Fibroblast of villous mesenchyme (primary cell): Measurements from ENCODE around the gene TBC1D5. TPM values are rescaled to one million over a fixed set of nuclear protein-coding genes. Genes with fewer than 3 reads are reported as not detected.
A peak's percentile ranks its signal among the peaks of the same experiment; 100 is the strongest.

ENCODE experiments used
- DNase-seq: peaks from one replicate; pipeline ENCODE4 v3.0.0-alpha.2; 2010; ENCODE audit warnings: low read depth
- H3K4me3 ChIP-seq: 2 replicates; pipeline ENCODE4 v1.5.1; 2011; ENCODE audit warnings: low read depth, mild to moderate bottlenecking, low read length
- CTCF ChIP-seq: IDR thresholded peaks from 2 replicates; pipeline ENCODE4 v1.5.1; 2012; ENCODE audit warnings: low read depth, mild to moderate bottlenecking, low read length; ENCODE audit not compliant: insufficient read depth
- total RNA-seq: library from RNA; depleted of rRNA; stranded (reverse); fragments of >200 nt; gene quantifications from 2 replicates; pipeline ENCODE4 v1.2.3, GENCODE V29; 2012

TBC1D5 gene
- total RNA-seq, 1 donor: 107 TPM

DNA sequence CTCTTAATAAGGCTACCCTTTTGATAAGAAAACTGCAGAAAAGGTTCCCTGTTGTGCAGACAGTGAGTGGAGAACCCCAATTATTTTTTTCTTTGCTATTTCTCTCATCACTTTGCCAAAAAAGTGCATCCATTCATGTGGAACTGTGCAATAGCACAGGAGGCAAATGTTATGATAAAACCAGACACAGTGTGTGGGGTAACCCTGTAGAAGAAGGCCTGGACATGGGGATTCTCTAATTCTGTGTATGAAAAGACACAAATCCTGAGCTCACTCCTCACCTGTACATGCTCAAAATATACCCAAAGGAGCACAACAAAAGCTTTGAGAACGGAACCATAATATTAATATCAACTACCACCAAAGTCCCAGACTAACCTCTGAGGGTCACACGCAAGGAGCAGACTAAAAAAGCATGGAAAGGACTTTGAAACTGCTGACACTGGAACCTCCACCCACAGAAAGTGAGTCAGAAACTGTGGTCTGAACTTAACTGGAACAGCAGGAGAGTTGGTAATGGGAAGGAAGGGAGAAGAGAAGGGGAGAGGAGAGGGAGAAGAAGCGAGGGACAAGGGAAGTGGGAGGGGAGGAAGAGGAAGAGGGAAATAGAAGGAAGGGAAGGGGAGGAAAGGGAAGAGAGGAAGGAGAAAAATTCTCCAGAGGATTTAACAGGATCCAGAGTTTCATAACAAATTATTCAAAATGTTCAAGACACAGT is 299.9 kb downstream of the TBC1D5 start:
- DNase-seq: no peak
- TF ChIP-seq CTCF: no peak
- no peak overlapping the region for H3K4me3 ChIP-seq

DNA sequence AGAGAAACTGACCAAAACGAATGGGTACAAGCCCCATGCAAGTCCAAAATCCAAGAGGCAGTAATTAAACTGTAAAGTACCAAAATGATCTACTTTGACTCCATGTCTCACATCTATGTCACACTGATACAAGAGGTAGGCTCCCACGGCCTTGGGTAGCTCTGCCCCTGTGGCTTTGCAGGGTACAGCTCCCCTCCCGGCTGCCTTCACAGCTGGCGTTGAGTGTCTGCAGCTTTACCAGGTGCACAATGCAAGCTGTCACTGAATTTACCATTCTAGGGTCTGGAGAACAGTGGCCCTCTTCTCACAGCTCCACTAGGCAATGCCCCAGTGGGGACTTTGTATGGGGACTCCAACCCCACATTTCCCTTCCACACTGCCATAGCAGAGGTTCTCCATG is 308.6 kb downstream of the TBC1D5 start:
- TF ChIP-seq CTCF: no peak
- H3K4me3 ChIP-seq: no peak overlapping the region
- no peak for DNase-seq

DNA sequence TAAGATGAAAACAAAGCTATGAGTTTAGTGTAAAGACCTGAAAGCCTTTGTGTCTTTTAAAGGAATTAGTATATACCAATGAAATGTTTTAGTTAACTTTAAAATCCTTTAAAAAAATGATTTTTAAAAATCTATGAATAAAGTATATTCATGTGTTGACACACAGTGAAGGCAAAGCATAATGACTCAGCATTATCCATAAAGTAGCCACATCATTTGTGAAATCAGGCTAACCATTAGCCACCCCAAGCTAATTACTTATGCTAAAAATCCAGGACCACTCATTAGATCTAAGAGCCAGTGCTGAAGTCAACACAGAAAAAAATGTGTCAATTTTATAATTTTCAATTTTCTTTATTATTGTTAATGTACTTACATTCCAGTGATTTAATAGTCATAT is 310.2 kb downstream of the TBC1D5 start:
- no peak overlapping the region for H3K4me3 ChIP-seq
- peak; percentile 36 for DNase-seq
- TF ChIP-seq CTCF: no peak

GRCh38 chr3:17431484-17432045 is 310.9 kb downstream of the TBC1D5 start:
- TF ChIP-seq CTCF: no peak
- no peak overlapping the region for H3K4me3 ChIP-seq
- peak; percentile 53 for DNase-seq

GRCh38 chr3:17431004-17431403 is 311.4 kb downstream of the TBC1D5 start:
- peak; percentile 45 for TF ChIP-seq CTCF
- H3K4me3 ChIP-seq: no peak overlapping the region
- peak; percentile 42 for DNase-seq

- no peak overlapping the region for H3K4me3 ChIP-seq
- no peak for DNase-seq
- TF ChIP-seq CTCF: no peak
These were observed 311.8 kb downstream of the TBC1D5 start for GRCh38 chr3:17430582-17430981.
